Heart right ventricle (tissue), 16 donors: ENCODE measurements around the gene CAPN9. TPM values are rescaled to one million over a fixed set of nuclear protein-coding genes. Genes with fewer than 3 reads are reported as not detected.

ENCODE experiments used
- ATAC-seq, 8 donors: fragments of 200-7000 bp; cut with Tn5 transposase; one replicate each; pipeline ENCODE4 v1.9.1; 2020; ENCODE audit warnings: mild to moderate bottlenecking in 8 of 8, moderate library complexity in 8 of 8, moderate number of reproducible peaks in 1 of 8
- DNase-seq, 2 donors: peaks; one replicate each; pipeline ENCODE4 v3.0.0-alpha.2; 2020
- H3K27ac ChIP-seq, 10 donors: fragments of 200-600 bp; sonication (generic) in 2 of 10; one replicate each; pipeline versions ENCODE4 v1.5.0 to v1.8.0; 2020 to 2022; ENCODE audit warnings: mild to moderate bottlenecking in 3 of 10
- H3K27me3 ChIP-seq, 7 donors: fragments of 200-600 bp; one replicate each; pipeline ENCODE4 v1.8.0; 2021 to 2022; ENCODE audit warnings: mild to moderate bottlenecking in 2 of 7
- H3K36me3 ChIP-seq, 9 donors: fragments of 200-600 bp; sonication (generic) in 1 of 9; one replicate each; pipeline versions ENCODE4 v1.5.0 to v1.8.0; 2020 to 2022; ENCODE audit warnings: mild to moderate bottlenecking in 2 of 9
- H3K4me1 ChIP-seq, 9 donors: fragments of 200-600 bp; sonication (generic) in 1 of 9; one replicate each; pipeline versions ENCODE4 v1.5.0 to v1.8.0; 2020 to 2022; ENCODE audit warnings: mild to moderate bottlenecking in 4 of 9
- H3K4me3 ChIP-seq, 10 donors: fragments of 200-600 bp; sonication (generic) in 2 of 10; one replicate each; pipeline versions ENCODE4 v1.5.0 to v1.8.0; 2020 to 2022; ENCODE audit warnings: mild to moderate bottlenecking in 7 of 10, moderate library complexity in 2 of 10
- H3K9me3 ChIP-seq, 11 donors: fragments of 200-600 bp in 10 of 11; sonication (generic) in 2 of 11; one replicate each; pipeline versions ENCODE4 v1.5.0 to v1.8.0; 2013 to 2022; ENCODE audit warnings: mild to moderate bottlenecking in 2 of 11, control low read depth in 1 of 11, moderate library complexity in 1 of 11
- CTCF ChIP-seq, 9 donors: fragments of 200-600 bp; sonication (generic) in 2 of 9; IDR thresholded peaks; one replicate each; pipeline versions ENCODE4 v1.5.0 to v1.8.0; 2021 to 2022; ENCODE audit warnings: antibody characterized with exemption in 9 of 9, mild to moderate bottlenecking in 5 of 9, moderate library complexity in 1 of 9
- WGBS, 2 donors: extraction: QIAGEN DNeasy Blood & Tissue Kit; methylation state at CpG; one replicate each; pipeline ENCODE4 v1.1.7; 2013; ENCODE audit warnings: inconsistent platforms in 1 of 2; 5-methylcytosine and 5-hydroxymethylcytosine counted together
- intact Hi-C, 10 donors: fragments of 100-400 bp; cut with DNase I; formaldehyde crosslinking; loops; one replicate each; pipeline versions ENCODE4 v1.11.1 to v1.14.2; 2022
- polyA plus RNA-seq, 2 donors: library from polyadenylated mRNA; stranded (reverse); fragments of 200-250 nt; gene quantifications; one replicate each; pipeline ENCODE4 v1.2.3, GENCODE V29; 2013
- total RNA-seq, 10 donors: library from RNA; stranded (reverse); fragmentation: NEBNext Ultra II Directional in 3 of 10; extraction: Animal tissue kit (Norgen Biotek cat#: 25700) in 3 of 10; gene quantifications; one replicate each; pipeline versions ENCODE4 v1.2.1 to v1.2.4, GENCODE V29; 2021 to 2023
- donor health status: Arrhythmogenic right ventricular cardiomyopathy.
- donor health status: ischemic (EF 13 %, LVEDD 7.1; RV severe dilation, severe dysfunction).
- donor health status: healthy with polysubstance abuse.
- donor health status: DM: no; HTN: yes; CAD: no.
- donor health status: DM: no; HTN: no; CAD: no.
- donor health status: ischemic (EF 25% LVEDD 6.9; RV normal size, moderate dysfunction).
- donor health status: ischemic (EF 25% LVEDD 5.7; RV mildly dilated, moderate dysfunction).
- donor health status: healthy.
- donor health status: DM: yes; HTN: yes; CAD: no.
- donor health status: Ischemic cardiomyopathy.
- donor health status: ischemic (EF 35%, LVEDD 5.7; RV mildly dilated, moderate dysfunction).
- donor health status: nonischemic (EF 11% LVEDD 7.7; RV severe dilation, severe dysfunction).
- donor health status: DM: yes; HTN: yes; CAD: no.
- donor health status: PGD.
- donor health status: ischemic (EF 29% LVEDD 5.4; RV normal size, mild dysfunction).
- donor health status: nonischemic (EF 23%, LVEDD 6.1; RV moderate dilation, normal function).

CAPN9 gene
- total and polyA plus RNA-seq, 12 donors, result 0.22 to 0.25 (median 0.24) TPM; not detected in 9

- DNase-seq (peak in 1 of 2 donors; percentile 44), ATAC-seq (peak; percentile 63 to 82 (median 76))
- TF ChIP-seq CTCF (IDR thresholded peaks at IDR 0.05), result no peak
- Histone ChIP-seq H3K36me3 (no peaks in the 10 kb centered on the region), H3K4me1 (peaks cover 8 to 55% (median 24%) of the 10 kb centered on the region in 9 donors), H3K27ac (peak overlapping the region in 9 of 10 donors; percentile 15 to 82 (median 64)), H3K27me3 (no peaks in the 10 kb centered on the region), H3K9me3 (no peaks in the 10 kb centered on the region), H3K4me3 (no peak overlapping the region)
- WGBS, 2 donors, result 16% methylated on average over 5 of the region's 5 CpGs
- intact Hi-C loops, result no loop called here
These were observed 16.2 kb upstream of the CAPN9 start for GRCh38 chr1:230730977-230731376.

GRCh38 chr1:230735447-230735846, 11.7 kb upstream of the CAPN9 start:
- Histone ChIP-seq H3K9me3 (peaks cover 0 to 7% (median 0%) of the 10 kb centered on the region in 11 donors), H3K27ac (no peak overlapping the region), H3K36me3 (no peaks in the 10 kb centered on the region), H3K4me3 (no peak overlapping the region), H3K27me3 (no peaks in the 10 kb centered on the region), H3K4me1 (peaks cover 0 to 15% (median 11%) of the 10 kb centered on the region in 9 donors)
- intact Hi-C loops, result no loop called here
- 67 to 74% methylated on average over 2 of the region's 2 CpGs for WGBS, 2 donors
- DNase-seq (no peak), ATAC-seq (no peak)
- TF ChIP-seq CTCF (IDR thresholded peaks at IDR 0.05), result no peak

GRCh38 chr1:230737622-230738262, 9.4 kb upstream of the CAPN9 start:
- Histone ChIP-seq H3K36me3 (no peaks in the 10 kb centered on the region), H3K27me3 (no peaks in the 10 kb centered on the region), H3K4me3 (no peak overlapping the region), H3K4me1 (no peaks in the 10 kb centered on the region), H3K27ac (no peak overlapping the region), H3K9me3 (peaks cover 0 to 7% (median 0%) of the 10 kb centered on the region in 11 donors)
- intact Hi-C loops, result no loop called here
- no peak for TF ChIP-seq CTCF (IDR thresholded peaks at IDR 0.05)
- DNase-seq (no peak), ATAC-seq (no peak)
- 94 to 95% methylated on average over 3 of the region's 3 CpGs for WGBS, 2 donors

- no peak for DNase-seq
- H3K9me3 ChIP-seq, result peaks cover 0 to 7% (median 0%) of the 10 kb centered on the region in 11 donors
- H3K36me3 ChIP-seq, result no peaks in the 10 kb centered on the region
- H3K4me1 ChIP-seq, result no peaks in the 10 kb centered on the region
- no peak overlapping the region for H3K27ac ChIP-seq
- 93 to 97% methylated on average over 12 of the region's 12 CpGs for WGBS, 2 donors
- intact Hi-C loops, result no loop called here
- H3K4me3 ChIP-seq, result no peak overlapping the region
- no peaks in the 10 kb centered on the region for H3K27me3 ChIP-seq
- TF ChIP-seq CTCF (IDR thresholded peaks at IDR 0.05), result no peak
- ATAC-seq, result no peak
These were observed 7.5 kb upstream of the CAPN9 start for GRCh38 chr1:230739564-230740290.
